Inflammatory macrophage treated with lipopolysaccharide for 1 hour (primary cell): ENCODE measurements around the gene RNU5D-1.
A peak's percentile ranks its signal among the peaks of the same experiment; 100 is the strongest.
"Not testable (repeated sequence)": the region's sequence is repeated elsewhere in the genome, so short reads cannot be mapped to it uniquely, and the experiment has no call there.

Experiments
- DNase-seq, 2 donors: peaks; one replicate each; pipeline ENCODE4 v3.0.0-alpha.2; 2020 to 2022

The RNU5D-1 gene

DNA sequence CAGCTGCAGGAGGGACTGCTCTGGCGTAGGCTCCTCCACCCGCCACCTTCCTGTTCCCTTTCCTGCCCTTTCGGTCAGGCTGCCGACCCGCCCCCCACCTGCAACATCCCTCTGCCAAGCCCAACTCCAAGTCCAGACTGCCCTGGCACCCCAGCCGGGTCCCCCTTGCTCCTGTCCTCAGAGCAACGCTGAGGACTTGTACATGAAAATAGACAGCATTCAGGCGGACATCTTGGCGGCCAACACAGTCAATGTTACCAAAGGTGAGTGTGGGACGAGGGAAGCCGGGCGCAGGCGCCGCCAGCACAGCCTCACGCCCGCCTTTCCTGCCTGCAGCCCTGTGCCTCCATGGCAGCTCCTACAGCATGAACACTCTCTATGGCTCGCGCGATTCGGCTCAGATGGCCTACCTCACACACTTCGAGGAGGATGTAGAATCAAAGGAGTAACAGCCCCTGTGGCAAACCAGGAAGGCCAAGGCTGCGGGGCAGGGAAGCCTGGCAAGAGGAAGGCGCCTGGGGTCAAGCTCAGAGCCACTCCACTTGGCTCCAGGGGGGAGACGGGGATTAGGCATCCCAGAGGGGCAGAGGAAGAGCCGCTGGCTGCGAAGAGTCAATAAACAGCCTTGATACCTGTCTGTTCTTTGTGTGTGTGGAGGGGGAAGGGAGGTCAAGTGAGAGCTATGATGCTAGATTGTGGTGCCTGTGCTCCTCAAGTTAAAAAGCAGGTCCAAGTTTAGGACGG is 5.8 kb downstream of the RNU5D-1 start:
- DNase-seq: no peak

DNA sequence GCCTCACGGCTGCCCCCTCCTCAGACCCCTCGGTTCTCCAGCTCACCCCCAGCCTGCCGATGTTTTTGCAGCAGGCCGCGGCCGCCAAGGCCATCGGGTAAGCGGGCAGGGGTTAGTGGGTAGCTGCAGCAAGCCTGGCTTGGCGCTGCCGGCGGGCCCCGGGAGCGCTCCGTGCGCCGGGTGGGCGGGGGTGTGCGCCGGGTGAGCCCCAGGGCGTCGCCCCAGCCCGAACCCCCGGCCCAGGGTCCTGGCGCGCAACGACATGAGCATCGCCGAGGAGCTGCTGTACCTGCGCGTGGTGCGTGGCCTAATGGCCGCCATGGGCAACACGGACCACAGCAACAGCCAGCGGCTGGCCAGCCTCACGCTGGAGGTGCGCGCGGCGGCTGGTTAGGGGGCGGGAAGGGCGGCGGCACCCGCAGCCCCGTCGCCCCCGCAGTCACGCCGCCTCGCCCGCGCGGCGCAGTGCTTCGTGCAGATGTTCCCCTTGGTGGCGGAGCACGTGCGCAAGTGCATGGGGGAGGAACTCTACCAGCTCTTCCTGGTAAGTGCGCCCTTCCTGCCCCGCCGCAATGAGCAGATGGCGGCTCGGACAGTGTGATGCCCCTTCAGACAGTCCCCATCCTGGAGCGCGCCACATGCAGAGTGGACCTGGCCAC is 6.5 kb downstream of the RNU5D-1 start:
- no peak for DNase-seq

DNA sequence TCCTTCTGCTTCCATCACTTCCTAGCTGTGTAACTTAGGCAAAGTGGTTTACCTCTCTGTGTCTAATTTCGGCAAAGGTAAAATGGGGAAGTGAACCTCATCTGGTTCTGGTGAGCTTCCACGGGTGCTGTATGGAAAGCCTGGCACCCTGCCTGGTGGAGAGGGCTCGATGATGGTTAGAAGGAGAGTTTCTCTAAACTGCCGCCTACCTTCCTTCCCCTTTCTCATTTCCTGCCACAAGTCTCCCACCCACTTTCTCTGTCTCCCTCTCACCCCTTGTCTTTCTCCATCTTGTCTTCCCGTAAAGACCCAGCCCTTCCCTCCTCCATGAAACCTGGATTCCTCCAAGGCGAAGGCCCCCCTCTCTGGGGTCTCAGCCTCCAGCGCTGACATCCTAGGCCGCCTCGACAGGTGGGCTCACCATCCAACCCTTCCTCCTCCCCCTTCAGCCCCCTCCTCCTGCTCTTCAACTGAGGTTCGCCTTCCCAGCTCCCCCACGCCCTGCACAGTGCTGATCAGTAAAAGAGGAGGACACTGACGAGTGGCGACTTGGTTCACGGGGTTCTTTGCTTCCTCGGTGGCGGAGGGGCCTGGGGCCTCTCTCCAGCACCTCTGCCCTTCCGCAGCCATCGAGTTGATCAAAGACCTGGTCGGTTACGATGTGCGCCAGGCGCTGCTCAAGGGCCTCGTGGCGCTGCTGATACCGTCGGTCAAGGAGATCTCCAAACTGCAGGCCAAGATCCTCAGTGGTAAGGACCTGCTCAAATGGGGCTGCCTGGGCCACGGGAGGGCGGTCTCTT is 7.3 kb downstream of the RNU5D-1 start:
- peak; percentile 61 to 68 for DNase-seq

DNA sequence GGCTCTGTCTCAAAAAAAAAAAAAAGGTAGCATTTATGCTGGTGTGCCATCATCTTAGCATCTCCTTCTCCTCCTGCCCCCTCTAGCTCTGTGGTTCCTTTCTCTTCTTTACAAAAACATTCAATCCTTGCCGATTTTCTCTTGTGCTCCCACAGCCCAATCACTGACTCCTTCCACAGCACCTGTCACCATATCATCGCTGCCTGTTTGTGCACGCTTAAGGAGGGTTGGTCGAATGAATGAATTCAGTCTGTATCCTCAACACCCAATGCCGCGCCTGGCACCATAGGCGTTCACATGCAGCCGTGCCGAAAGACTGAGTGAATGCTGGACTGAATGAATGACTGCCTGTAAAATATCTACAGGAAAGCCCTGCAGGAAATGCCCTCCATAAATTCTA is 7.9 kb downstream of the RNU5D-1 start:
- no peak for DNase-seq

DNA sequence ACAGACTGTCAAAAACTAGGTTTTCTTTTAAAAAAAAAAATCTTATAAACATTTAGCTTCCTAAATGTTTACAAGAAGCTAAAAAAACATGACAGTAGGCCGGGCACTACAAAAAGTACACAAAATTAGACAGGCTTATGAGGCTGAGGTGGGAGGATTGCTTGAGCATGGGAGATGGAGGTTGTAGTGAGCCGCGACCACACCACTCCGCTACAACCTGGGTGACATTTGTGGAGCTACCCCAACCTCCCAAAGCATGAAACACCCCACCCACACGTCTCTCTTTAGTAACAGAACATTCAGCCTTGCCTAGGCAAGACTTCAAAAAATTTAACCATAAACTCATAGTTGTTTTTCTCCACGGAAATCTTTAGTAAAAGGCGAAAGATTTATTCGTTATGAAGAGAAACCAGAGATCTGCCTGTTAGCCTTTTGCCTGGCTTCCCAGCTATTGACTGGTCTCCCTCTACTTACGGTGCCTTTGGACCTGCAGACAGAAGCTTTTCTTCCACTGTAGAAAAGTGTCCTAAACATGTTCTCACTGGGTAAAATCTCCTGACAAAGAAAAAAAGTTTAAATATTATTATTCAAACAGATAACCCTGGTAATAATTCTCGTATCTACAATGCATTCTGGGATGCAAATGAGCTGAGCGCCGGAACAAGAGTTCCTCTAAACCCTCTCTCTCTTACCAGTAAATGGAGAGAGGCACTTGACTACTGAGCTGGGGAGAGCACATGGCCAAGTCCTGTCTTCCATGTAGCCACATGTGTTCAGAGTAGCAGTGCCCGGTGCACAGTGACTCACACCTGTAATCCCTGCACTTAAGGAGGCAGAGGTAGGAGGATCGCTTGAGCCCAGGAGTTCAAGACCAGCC is 9.2 kb downstream of the RNU5D-1 start:
- DNase-seq: peak; percentile 99

DNA sequence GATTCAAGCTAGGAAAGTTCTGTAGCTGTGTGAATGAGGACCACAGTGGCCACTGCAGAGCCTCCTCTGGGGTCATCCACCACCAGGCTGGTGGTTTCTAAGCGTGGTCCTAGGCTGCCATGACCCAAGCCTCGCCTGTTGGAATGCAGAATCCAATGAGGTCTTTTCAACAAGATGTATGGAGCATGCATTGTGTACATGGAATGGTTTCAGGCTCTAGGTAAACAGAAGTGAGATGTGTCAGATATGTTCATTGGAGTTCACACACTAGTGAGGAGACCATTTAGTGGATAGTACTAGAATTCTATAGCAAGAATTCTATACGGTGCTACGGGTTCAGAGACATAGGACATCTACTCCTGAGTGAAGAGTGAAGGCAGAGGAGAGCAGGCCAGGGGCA is 10.7 kb downstream of the RNU5D-1 start:
- DNase-seq: peak in 1 of 2 donors; percentile 34

DNA sequence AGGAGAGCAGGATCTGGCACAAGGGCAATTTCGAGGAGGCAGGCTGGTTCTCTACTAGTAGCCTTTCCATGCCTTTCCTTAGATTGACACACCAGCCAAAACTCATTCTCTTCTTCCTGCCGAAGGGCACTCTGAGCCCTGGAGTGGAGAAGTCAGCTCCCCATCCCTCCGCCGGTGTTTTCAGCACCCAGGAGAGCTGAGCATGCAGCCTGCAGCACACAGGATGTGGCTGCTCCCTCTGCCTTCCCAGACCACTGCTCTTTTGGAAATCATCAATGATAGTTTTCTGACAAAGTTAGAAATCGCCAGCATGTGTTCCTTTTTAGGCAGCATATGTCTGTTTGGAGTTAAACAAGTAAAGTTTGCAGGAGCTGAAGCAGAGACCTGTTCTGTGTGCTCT is 11.7 kb downstream of the RNU5D-1 start:
- DNase-seq: no peak

DNA sequence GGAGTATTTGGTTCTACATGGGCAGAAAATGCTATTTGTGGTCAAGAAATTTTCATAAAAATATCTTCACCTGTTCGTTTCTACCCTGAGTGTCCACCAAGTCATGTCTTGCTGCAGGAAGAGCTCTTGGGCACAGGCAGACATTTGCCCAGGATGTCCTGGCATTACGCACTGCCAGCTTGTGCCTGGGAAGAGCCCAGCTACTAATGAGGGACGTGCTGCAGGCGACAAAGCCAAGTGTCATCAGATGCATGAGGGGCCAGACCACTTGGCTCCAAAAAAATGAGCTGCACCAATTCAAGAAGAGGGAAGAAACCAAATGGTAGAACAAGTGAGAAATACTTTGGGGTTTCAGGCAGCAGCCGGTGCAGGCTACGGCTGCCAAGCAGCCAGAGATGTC is 12.9 kb downstream of the RNU5D-1 start:
- DNase-seq: no peak

DNA sequence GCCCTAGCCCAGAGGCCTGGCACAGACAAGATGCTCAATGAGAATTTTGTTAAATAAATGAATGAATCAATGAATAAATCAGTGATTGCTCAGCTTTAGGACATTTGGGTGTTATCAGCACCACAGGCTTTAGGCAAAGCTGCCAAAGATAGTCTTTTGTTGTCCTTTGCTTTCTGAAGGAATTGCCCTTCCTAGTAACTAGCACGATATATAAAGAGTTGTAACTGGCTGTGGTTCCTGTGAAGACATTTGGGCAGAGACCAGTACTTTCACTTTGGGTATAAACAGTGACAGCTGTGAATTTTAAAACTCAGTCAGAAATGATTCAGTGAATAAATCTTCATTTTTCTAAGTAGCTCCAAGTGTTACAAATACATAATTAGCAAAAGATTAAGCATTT is 13.3 kb downstream of the RNU5D-1 start:
- DNase-seq: no peak

DNA sequence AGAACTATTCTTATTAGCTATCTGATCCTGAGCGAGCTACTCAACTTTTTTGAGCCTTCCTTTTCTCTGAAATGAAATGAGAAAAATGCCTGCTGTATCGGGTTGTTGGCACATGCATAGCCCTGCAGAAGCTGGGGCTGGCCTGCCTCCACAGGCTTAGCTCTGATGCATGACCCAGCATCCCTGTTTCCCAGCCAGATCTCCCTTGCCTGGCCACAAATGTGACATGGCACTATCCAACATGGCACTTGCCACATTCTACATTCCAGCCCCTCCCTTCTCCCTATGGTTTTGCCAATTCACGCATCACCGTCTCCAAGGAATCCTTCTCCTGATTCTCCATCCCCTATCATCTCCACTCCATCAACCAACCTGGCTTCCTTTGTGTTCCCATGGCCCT is 13.8 kb downstream of the RNU5D-1 start:
- DNase-seq: no peak

DNA sequence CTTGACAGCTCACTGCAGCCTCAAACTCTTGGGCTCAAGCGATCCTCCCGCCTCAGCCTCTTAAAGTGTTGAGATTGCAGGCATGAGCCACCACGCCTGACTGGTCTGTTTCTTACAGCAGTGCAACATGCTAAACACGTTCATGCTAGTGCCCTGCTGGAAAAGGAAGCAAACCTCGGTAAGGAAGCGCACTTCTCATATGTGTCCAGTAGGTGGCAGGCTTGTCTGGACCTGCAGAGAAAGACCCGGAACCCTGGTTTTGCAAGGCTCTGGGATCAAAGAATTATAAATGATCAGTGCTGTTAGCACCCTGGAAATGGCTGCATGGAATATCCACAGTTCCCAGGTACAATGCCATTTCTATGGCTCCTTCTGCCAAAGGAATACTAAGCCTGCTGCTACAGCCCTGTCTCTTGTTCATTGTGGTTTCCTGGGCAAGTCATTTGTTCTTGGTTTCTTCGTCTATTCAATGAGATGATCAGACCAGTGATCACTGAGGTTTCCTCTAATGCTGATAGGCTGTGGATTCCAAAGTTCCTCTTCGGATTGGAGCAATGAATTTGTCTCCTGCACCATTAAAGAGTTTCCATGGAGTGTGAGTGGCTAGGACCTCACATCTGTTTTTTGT is 15.9 kb downstream of the RNU5D-1 start:
- peak; percentile 63 to 91 for DNase-seq

DNA sequence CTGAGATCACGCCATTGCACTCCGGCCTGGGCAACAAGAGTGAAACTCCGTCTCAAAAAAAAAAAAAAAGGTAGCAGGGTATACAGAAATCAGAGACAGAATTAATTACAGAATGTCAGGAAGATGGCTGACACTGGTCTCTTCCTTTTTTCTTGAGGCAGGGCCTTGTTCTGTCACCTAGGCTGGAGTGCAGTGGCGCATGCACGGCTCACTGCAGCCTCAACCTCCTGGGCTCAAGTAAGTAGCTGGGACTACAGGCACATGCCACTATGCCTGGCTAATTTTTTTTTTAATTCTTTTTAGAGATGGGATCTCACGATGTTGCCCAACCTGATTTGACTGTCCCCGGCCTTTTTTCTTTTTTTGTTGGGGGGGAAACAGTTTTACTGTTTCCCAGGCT is 16.4 kb downstream of the RNU5D-1 start:
- DNase-seq: no peak

DNA sequence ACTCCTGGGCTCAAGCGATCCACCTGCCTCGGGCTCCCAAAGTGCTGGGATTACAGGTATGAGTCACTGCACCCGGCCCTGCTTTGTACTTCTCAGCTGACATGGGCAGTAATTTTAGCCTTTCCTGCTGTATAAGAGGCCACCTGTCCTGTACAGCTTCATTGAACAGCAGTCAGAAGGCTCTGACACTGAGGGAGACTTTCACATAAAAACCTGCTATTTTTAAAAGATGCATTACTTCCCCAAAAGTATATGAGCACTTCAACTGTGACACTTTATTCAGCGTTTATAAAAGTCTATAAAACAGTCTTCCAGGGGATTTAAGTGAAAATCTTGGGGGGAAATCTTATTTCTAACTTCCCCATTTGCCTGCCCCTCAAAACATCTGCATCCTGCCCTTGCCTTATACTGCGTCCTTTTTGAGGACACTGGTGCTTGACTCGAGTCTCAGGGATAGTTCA is 17.6 kb downstream of the RNU5D-1 start:
- no peak for DNase-seq

DNA sequence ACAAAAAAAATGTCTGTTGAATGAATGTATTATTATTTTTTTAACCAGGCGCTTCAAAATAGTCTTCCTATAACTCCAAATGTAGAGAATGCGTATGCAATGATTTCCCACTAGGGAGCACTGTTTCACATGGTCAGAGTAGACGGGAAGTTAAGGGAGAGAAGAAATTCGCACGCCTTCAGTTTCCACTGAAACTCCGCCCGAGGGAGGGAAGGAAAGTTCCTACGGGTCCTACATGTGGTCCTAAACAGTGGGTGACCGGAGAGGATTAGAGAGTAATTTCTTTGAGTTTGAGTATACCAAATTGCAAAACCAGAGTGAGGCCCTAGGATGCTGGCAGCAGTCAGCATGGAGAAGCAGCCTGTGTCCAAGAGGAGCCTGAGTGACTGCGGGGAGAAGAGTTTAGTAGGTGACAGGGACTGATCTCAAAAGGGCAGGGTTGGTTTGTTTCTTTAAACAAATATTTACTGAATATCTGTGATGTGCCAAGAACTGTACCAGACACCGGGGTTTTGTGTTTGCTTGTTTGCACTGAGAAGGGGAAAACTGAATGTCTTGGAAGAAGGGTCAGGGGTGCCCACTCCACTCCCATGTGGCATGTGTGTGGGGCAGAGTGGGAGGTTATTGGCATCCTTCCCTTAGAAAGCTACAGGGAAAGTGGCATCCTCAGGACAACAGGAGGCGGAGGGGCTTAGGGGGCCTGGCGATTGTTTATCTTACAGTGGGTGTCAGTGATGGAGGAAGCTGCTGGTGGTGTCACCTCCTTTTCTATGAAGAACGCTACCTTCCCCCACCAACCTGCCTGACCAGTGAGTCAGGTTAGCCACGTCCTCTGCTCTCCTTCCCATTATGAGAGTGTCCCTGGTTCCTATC is 22.8 kb downstream of the RNU5D-1 start:
- DNase-seq: peak; percentile 72 to 89

DNA sequence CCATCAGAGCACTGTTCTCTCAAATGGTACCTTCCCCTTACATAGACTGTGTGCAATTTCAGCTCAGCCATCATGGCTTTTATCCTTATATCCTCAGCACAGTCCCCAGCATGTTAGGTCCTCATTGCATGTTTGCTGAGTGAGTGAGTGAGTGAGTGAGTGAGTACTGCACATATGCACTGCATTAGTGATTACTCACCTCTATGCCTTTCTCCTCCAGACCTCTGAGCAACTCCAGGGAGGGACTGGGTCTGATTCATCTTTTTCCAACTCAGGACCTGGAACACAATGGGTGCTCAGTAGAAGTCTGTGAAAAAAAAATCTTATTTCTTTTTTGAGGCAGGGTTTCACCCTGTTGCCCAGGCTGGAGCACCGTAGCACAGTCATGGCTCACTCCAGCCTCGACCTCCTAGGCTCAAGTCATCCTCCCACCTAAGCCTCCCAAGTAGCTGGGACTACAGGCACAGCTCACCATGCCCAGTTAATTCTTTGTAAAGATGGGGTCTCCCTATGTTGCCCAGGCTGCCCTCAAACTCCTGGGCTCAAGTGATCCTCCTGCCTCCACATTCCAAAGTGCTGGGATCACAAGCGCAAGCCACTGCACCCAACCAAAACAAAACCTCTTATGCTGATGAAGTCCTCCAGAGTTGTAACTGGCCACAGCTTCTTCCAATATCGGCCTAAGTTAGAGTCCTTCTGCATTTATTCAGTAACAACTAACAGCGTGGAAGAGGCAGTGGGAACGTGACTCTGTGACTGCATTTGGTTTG is 23.7 kb downstream of the RNU5D-1 start:
- no peak for DNase-seq

DNA sequence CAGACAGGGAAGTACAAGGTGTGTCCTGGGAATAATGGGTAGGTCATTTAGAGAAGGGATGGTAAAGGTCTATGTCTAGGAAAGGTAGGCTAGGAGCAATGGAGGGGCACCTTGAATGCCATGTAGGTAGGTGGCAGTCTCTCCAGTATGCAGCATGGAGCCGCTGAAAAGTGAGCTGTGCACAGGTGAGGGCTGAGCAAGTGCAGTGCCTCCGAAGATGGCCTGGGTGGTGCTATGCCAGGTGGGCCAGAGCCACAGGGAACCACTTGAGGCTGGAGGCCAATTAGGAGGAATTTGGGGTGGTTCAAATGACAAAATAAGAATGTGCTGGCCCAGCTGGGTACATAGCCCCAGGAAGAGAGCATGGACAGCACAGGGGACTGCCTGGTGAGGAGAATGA is 25.0 kb downstream of the RNU5D-1 start:
- DNase-seq: no peak

DNA sequence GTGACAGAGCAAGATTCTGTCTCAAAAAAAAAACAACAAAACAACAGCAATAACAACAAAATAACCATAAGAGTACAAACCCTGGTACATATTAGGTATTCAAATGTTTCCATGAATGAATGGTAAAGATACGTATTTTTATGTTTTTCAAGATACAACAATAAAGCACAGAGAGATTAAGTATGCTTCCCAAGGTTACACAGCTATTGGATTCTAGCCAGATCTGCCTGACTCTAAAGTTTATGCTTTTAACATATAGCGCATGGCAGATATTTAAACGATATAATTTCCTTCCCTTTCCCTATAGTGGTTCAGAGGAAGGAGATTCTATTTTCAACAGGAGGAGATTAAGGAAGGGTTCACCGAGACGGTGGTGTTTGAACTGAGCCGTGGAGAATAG is 25.5 kb downstream of the RNU5D-1 start:
- no peak for DNase-seq

DNA sequence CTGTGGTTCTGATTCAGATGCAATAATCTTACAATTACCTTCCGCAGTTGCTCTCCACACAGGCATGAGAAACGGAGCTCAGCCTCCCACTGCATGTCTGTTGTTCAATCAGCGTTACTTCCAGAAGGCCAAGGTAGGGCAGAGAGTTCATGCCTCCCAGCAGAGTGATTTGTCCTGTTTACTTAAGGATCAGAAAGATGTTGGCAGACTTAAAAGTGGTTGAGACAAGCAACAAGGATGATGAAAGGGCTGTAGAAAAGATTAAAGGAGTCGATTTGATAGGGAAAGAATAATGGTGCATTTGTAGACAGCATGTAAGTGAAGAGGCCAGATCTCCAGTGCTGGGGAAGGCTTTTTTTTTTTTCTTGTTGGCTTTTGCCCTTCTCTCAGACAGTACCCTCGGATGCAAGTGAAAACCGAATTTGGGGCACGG is 29.8 kb downstream of the RNU5D-1 start:
- DNase-seq: no peak

DNA sequence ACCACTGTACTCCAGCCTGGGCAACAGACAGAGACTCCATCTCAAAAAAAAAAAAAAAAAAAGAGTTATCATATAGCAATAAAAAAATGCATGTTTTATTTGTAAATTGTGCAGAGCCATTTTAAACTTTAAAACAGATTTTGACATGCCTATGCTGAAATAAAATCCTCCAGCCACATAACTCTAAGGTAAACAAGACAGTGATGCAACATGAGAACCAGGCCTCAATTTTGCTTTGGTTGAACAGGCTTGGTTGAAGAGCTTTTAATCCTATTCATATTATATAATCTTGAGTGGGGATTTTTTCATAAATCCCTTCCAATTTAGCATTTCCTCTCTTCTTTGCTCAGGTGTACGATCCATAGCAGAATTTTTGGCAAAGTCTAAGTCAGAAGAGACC is 30.4 kb downstream of the RNU5D-1 start:
- DNase-seq: no peak

DNA sequence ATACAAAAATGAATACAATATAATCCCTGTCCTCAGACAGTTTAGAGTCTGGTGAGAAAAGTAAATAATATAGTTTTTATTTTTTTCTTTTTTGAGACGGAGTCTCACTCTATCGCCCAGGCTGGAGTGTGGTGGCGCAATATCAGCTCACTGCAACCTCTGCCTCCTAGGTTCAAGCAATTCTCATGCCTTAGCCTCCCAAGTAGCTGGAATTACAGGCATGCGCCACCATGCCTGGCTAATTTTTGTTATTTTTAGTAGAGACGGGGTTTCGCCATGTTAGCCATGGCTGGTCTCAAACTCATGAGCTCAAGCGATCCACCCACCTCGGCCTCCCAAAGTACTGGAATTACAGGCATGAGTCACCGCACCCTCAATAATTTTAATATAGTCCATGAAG is 31.6 kb downstream of the RNU5D-1 start:
- DNase-seq: not testable (repeated sequence)
